ENCODE data around the gene SCN2A.
A peak's percentile ranks its signal among the peaks of the same experiment; 100 is the strongest.

Gene SCN2A

GRCh38 chr2:165239230-165239629, at the start of gene SCN2A:
SCN2A (plus strand) TSS chr2:165239414; CDS start chr2:165295824, 56,410 bp downstream.
- DNase-seq (ENCODE audit: low spot score) (peak; percentile 13), FAIRE-seq (peak; percentile 65)

GRCh38 chr2:165191096-165191728, 48.0 kb upstream of the SCN2A start:
- DNase-seq (ENCODE audit: low spot score) (no peak), FAIRE-seq (no peak)

- no peak for DNase-seq (ENCODE audit: low spot score)
- no peak for FAIRE-seq
Measured at GRCh38 chr2:165192729-165193128, 46.5 kb upstream of the SCN2A start.

GRCh38 chr2:165193178-165193777, 45.9 kb upstream of the SCN2A start:
- DNase-seq (ENCODE audit: low spot score) (no peak), FAIRE-seq (no peak)

- DNase-seq (ENCODE audit: low spot score) (peak; percentile 18), FAIRE-seq (peak; percentile 80)
Measured at GRCh38 chr2:165196411-165196810, 42.8 kb upstream of the SCN2A start.

GRCh38 chr2:165197346-165197745, 41.9 kb upstream of the SCN2A start:
- no peak for DNase-seq (ENCODE audit: low spot score)
- FAIRE-seq = no peak

- no peak for DNase-seq (ENCODE audit: low spot score)
- FAIRE-seq = no peak
Measured at GRCh38 chr2:165198181-165198580, 41.0 kb upstream of the SCN2A start.

- no peak for DNase-seq (ENCODE audit: low spot score)
- FAIRE-seq = peak; percentile 44
Measured at GRCh38 chr2:165202239-165202638, 37.0 kb upstream of the SCN2A start.

- peak; percentile 45 for DNase-seq (ENCODE audit: low spot score)
Measured at GRCh38 chr2:165203689-165204559, 35.3 kb upstream of the SCN2A start, which contains the start of gene SCN3A. SCN3A (minus strand) TSS chr2:165204050; CDS start chr2:165176394, 27,656 bp downstream.

GRCh38 chr2:165205865-165206264, 33.3 kb upstream of the SCN2A start:
- no peak for FAIRE-seq
- DNase-seq (ENCODE audit: low spot score) = no peak

More at GRCh38 chr2:165203689-165204559, 35.3 kb upstream of the SCN2A start, which contains the start of gene SCN3A:
- FAIRE-seq = peak; percentile 70

- DNase-seq (ENCODE audit: low spot score) (no peak), FAIRE-seq (no peak)
Measured at GRCh38 chr2:165208094-165208493, 31.1 kb upstream of the SCN2A start.

GRCh38 chr2:165214093-165214492, 25.1 kb upstream of the SCN2A start:
- FAIRE-seq (no peak), DNase-seq (ENCODE audit: low spot score) (no peak)

GRCh38 chr2:165219481-165219880, 19.7 kb upstream of the SCN2A start:
- no peak for DNase-seq (ENCODE audit: low spot score)
- FAIRE-seq = no peak

GRCh38 chr2:165224941-165225340, 14.3 kb upstream of the SCN2A start:
- FAIRE-seq (no peak), DNase-seq (ENCODE audit: low spot score) (no peak)

- FAIRE-seq (no peak), DNase-seq (ENCODE audit: low spot score) (no peak)
Measured at GRCh38 chr2:165227571-165227970, 11.6 kb upstream of the SCN2A start.

GRCh38 chr2:165237056-165237455, 2.2 kb upstream of the SCN2A start:
- DNase-seq (ENCODE audit: low spot score) = no peak
- no peak for FAIRE-seq

- DNase-seq (ENCODE audit: low spot score) (no peak), FAIRE-seq (no peak)
Measured at GRCh38 chr2:165238295-165238694, 919 bp upstream of the SCN2A start.

- DNase-seq (ENCODE audit: low spot score) (no peak), FAIRE-seq (no peak)
Measured at GRCh38 chr2:165239856-165240515, 772 bp downstream of the SCN2A start.

- no peak for DNase-seq (ENCODE audit: low spot score)
- FAIRE-seq = no peak
Measured at GRCh38 chr2:165240916-165241315, 1.7 kb downstream of the SCN2A start.

- FAIRE-seq = no peak
Measured at GRCh38 chr2:165245081-165245793, 6.0 kb downstream of the SCN2A start.

GRCh38 chr2:165248238-165248637, 9.0 kb downstream of the SCN2A start:
- DNase-seq (ENCODE audit: low spot score) = no peak
- FAIRE-seq = no peak

More at GRCh38 chr2:165245081-165245793, 6.0 kb downstream of the SCN2A start:
- no peak for DNase-seq (ENCODE audit: low spot score)
